Activated T-cell treated with anti-CD3 and anti-CD28 coated beads, Interleukin-2, amount 50 U/mL, for 24 hours (primary cell): ENCODE results near the gene ZFYVE28.
A peak's percentile ranks its signal among the peaks of the same experiment; 100 is the strongest.

Source experiments
- DNase-seq: peaks from one replicate; pipeline ENCODE4 v3.0.0-alpha.2; 2020
- H3K27ac Mint-ChIP-seq: 2 replicates; pipeline ENCODE4 v1.8.0; 2020; ENCODE audit warnings: mild to moderate bottlenecking, mixed read lengths
- H3K27me3 Mint-ChIP-seq: 2 replicates; pipeline ENCODE4 v1.8.0; 2020; ENCODE audit warnings: mixed read lengths
- H3K36me3 Mint-ChIP-seq: 2 replicates; pipeline ENCODE4 v1.8.0; 2020; ENCODE audit warnings: low read depth, mixed read lengths
- H3K4me1 Mint-ChIP-seq: 2 replicates; pipeline ENCODE4 v1.8.0; 2020; ENCODE audit warnings: low read depth, mixed read lengths
- H3K4me3 Mint-ChIP-seq: 2 replicates; pipeline ENCODE4 v1.8.0; 2020; ENCODE audit warnings: mild to moderate bottlenecking, moderate library complexity, mixed read lengths
- H3K9me3 Mint-ChIP-seq: 2 replicates; pipeline ENCODE4 v1.8.0; 2020; ENCODE audit warnings: mixed read lengths

ZFYVE28 gene

GRCh38 chr4:2263926-2264321, 154.5 kb downstream of the ZFYVE28 start:
- no peak for DNase-seq
- H3K27ac Mint-ChIP-seq: no peak overlapping the region
- H3K36me3 Mint-ChIP-seq: no peaks in the 10 kb centered on the region
- H3K9me3 Mint-ChIP-seq: no peaks in the 10 kb centered on the region
- H3K4me1 Mint-ChIP-seq: peaks cover 10% of the 10 kb centered on the region
- H3K4me3 Mint-ChIP-seq: no peak overlapping the region
- no peaks in the 10 kb centered on the region for H3K27me3 Mint-ChIP-seq

- no peaks in the 10 kb centered on the region for H3K36me3 Mint-ChIP-seq
- H3K9me3 Mint-ChIP-seq: no peaks in the 10 kb centered on the region
- no peak for DNase-seq
- H3K27ac Mint-ChIP-seq: peak overlapping the region; percentile 66
- peak overlapping the region; percentile 70 for H3K4me3 Mint-ChIP-seq
- H3K4me1 Mint-ChIP-seq: peaks cover 10% of the 10 kb centered on the region
- no peaks in the 10 kb centered on the region for H3K27me3 Mint-ChIP-seq
These were observed 155.5 kb downstream of the ZFYVE28 start for GRCh38 chr4:2262944-2263250.

- H3K4me1 Mint-ChIP-seq: peaks cover 11% of the 10 kb centered on the region
- H3K4me3 Mint-ChIP-seq: peak overlapping the region; percentile 70
- peak; percentile 97 for DNase-seq
- H3K27ac Mint-ChIP-seq: peak overlapping the region; percentile 76
- no peaks in the 10 kb centered on the region for H3K9me3 Mint-ChIP-seq
- H3K36me3 Mint-ChIP-seq: no peaks in the 10 kb centered on the region
- no peaks in the 10 kb centered on the region for H3K27me3 Mint-ChIP-seq
These were observed 156.1 kb downstream of the ZFYVE28 start for GRCh38 chr4:2262145-2262943.

GRCh38 chr4:2261853-2262144, 156.6 kb downstream of the ZFYVE28 start, which contains the start of gene MXD4:
TSS of gene MXD4 (minus strand) at chr4:2262109. CDS start at chr4:2261980, 129 bp downstream.
- no peak for DNase-seq
- Mint-ChIP-seq H3K27ac (peak within 1 kb of the TSS; percentile 76), H3K36me3 (no peaks in the 10 kb centered on the region), H3K4me1 (peaks cover 14% of the 10 kb centered on the region), H3K9me3 (no peaks in the 10 kb centered on the region), H3K27me3 (no peaks in the 10 kb centered on the region), H3K4me3 (peak within 1 kb of the TSS; percentile 73)

- peak; percentile 75 for DNase-seq
- Mint-ChIP-seq H3K36me3 (no peaks in the 10 kb centered on the region), H3K27ac (peak overlapping the region; percentile 40), H3K9me3 (no peaks in the 10 kb centered on the region), H3K27me3 (no peaks in the 10 kb centered on the region), H3K4me3 (peak overlapping the region; percentile 73), H3K4me1 (peaks cover 14% of the 10 kb centered on the region)
These were observed 157.2 kb downstream of the ZFYVE28 start for GRCh38 chr4:2261110-2261852.

GRCh38 chr4:2260344-2261109, 157.9 kb downstream of the ZFYVE28 start:
- Mint-ChIP-seq H3K36me3 (no peaks in the 10 kb centered on the region), H3K4me1 (peaks cover 14% of the 10 kb centered on the region)

GRCh38 chr4:2259541-2260343, 158.7 kb downstream of the ZFYVE28 start:
- no peak overlapping the region for H3K27ac Mint-ChIP-seq
- peak; percentile 28 for DNase-seq
- H3K4me1 Mint-ChIP-seq: peaks cover 14% of the 10 kb centered on the region
- H3K36me3 Mint-ChIP-seq: no peaks in the 10 kb centered on the region
- H3K27me3 Mint-ChIP-seq: no peaks in the 10 kb centered on the region
- H3K4me3 Mint-ChIP-seq: peak overlapping the region; percentile 73
- H3K9me3 Mint-ChIP-seq: no peaks in the 10 kb centered on the region

More at GRCh38 chr4:2260344-2261109, 157.9 kb downstream of the ZFYVE28 start:
- Mint-ChIP-seq H3K27ac (peak overlapping the region; percentile 40), H3K27me3 (no peaks in the 10 kb centered on the region), H3K4me3 (peak overlapping the region; percentile 73), H3K9me3 (no peaks in the 10 kb centered on the region)
- no peak for DNase-seq

- Mint-ChIP-seq H3K4me3 (no peak overlapping the region), H3K9me3 (no peaks in the 10 kb centered on the region), H3K4me1 (peaks cover 14% of the 10 kb centered on the region), H3K36me3 (peaks cover 5% of the 10 kb centered on the region), H3K27me3 (no peaks in the 10 kb centered on the region), H3K27ac (no peak overlapping the region)
- peak; percentile 28 for DNase-seq
These were observed 159.4 kb downstream of the ZFYVE28 start for GRCh38 chr4:2259036-2259540.

- Mint-ChIP-seq H3K36me3 (peaks cover 7% of the 10 kb centered on the region), H3K27me3 (no peaks in the 10 kb centered on the region), H3K9me3 (no peaks in the 10 kb centered on the region), H3K4me1 (peaks cover 11% of the 10 kb centered on the region), H3K27ac (no peak overlapping the region), H3K4me3 (no peak overlapping the region)
- DNase-seq: peak; percentile 25
These were observed 160.1 kb downstream of the ZFYVE28 start for GRCh38 chr4:2258091-2259035.

- DNase-seq: peak; percentile 27
- Mint-ChIP-seq H3K9me3 (no peaks in the 10 kb centered on the region), H3K27me3 (no peaks in the 10 kb centered on the region), H3K4me3 (no peak overlapping the region), H3K4me1 (peaks cover 10% of the 10 kb centered on the region), H3K36me3 (peaks cover 10% of the 10 kb centered on the region), H3K27ac (no peak overlapping the region)
These were observed 160.9 kb downstream of the ZFYVE28 start for GRCh38 chr4:2257361-2258081.

GRCh38 chr4:2256781-2257191, 161.7 kb downstream of the ZFYVE28 start:
- Mint-ChIP-seq H3K36me3 (peaks cover 10% of the 10 kb centered on the region), H3K9me3 (no peaks in the 10 kb centered on the region), H3K27me3 (no peaks in the 10 kb centered on the region), H3K27ac (peak overlapping the region; percentile 64), H3K4me1 (peaks cover 10% of the 10 kb centered on the region), H3K4me3 (no peak overlapping the region)
- DNase-seq: no peak

GRCh38 chr4:2256156-2256731, 162.2 kb downstream of the ZFYVE28 start:
- H3K27ac Mint-ChIP-seq: no peak overlapping the region
- DNase-seq: no peak

More at GRCh38 chr4:2256156-2256731, 162.2 kb downstream of the ZFYVE28 start:
- Mint-ChIP-seq H3K36me3 (peaks cover 10% of the 10 kb centered on the region), H3K4me1 (peaks cover 10% of the 10 kb centered on the region), H3K9me3 (no peaks in the 10 kb centered on the region), H3K4me3 (no peak overlapping the region), H3K27me3 (no peaks in the 10 kb centered on the region)
